ENCODE results near the gene FBXW9. TPM values are rescaled to one million over a fixed set of nuclear protein-coding genes. Genes with fewer than 3 reads are reported as not detected.

The FBXW9 gene
- total RNA-seq, 2 experiments from 2014 or later, result 11.0 to 11.5 TPM

DNA sequence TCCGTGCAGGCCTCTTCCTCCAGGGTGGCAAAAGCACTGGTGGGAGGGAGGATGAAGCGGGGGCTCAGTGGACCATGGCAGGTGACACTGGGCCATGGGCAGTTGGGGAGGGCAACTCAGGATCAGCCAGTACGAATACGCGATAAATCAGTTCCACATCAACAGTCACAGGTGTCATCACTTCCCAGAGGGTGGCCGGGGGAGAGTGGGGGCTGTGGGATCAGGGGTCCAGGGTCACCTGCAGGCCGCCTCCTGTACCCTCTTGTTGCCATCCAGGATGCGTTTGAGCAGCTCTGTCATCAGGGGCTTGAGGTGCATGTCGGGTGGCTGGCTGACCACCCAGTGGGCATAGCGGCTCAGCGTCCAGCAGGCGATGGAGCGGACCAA is 9.9 kb upstream of the FBXW9 start:
- no peaks in the 10 kb centered on the region for H4K20me1 ChIP-seq (ENCODE audit: insufficient read depth, low read length)
- H3K4me3 ChIP-seq (ENCODE audit: low read depth, low read length, poor library complexity, severe bottlenecking), result no peak overlapping the region
- DNase-seq (ENCODE audit: low spot score), result no peak
- no peaks in the 10 kb centered on the region for H3K9me2 ChIP-seq (ENCODE audit: insufficient read depth, low read length)
- POLR2A ChIA-PET, result no interaction called here
- no TSS peak for BruUV-seq (replicated peaks)
- H3K9me3 ChIP-seq (ENCODE audit: low read length), result no peaks in the 10 kb centered on the region
- intact Hi-C loops (cut with micrococcal nuclease; ENCODE audit: unreplicated experiment), result no loop called here
- CTCF ChIA-PET (ENCODE audit: unreplicated experiment), result no interaction called here
- H3K4me2 ChIP-seq (ENCODE audit: low read length), result no peak overlapping the region
- TF ChIP-seq, protein P1, sequence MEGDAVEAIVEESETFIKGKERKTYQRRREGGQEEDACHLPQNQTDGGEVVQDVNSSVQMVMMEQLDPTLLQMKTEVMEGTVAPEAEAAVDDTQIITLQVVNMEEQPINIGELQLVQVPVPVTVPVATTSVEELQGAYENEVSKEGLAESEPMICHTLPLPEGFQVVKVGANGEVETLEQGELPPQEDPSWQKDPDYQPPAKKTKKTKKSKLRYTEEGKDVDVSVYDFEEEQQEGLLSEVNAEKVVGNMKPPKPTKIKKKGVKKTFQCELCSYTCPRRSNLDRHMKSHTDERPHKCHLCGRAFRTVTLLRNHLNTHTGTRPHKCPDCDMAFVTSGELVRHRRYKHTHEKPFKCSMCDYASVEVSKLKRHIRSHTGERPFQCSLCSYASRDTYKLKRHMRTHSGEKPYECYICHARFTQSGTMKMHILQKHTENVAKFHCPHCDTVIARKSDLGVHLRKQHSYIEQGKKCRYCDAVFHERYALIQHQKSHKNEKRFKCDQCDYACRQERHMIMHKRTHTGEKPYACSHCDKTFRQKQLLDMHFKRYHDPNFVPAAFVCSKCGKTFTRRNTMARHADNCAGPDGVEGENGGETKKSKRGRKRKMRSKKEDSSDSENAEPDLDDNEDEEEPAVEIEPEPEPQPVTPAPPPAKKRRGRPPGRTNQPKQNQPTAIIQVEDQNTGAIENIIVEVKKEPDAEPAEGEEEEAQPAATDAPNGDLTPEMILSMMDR (conservative IDR thresholded peaks at IDR 0.05; ENCODE audit: low read length), result no peak
- no peak for TF ChIP-seq EZH2phosphoT487 (IDR thresholded peaks at IDR 0.05; ENCODE audit: borderline replicate concordance, low read depth, low read length)
- H3K4me1 ChIP-seq (ENCODE audit: insufficient read depth, low read length, poor library complexity, severe bottlenecking), result no peaks in the 10 kb centered on the region
- H2AFZ ChIP-seq (ENCODE audit: low read length), result no peak overlapping the region
- H3K36me3 ChIP-seq (ENCODE audit: insufficient read depth, low read length), result peaks cover 99% of the 10 kb centered on the region
- no peaks in the 10 kb centered on the region for H3K79me2 ChIP-seq (ENCODE audit: insufficient read depth, low read depth, low read length)
- no peak overlapping the region for H3K27ac ChIP-seq (ENCODE audit: low read depth, low read length, poor library complexity, severe bottlenecking)

DNA sequence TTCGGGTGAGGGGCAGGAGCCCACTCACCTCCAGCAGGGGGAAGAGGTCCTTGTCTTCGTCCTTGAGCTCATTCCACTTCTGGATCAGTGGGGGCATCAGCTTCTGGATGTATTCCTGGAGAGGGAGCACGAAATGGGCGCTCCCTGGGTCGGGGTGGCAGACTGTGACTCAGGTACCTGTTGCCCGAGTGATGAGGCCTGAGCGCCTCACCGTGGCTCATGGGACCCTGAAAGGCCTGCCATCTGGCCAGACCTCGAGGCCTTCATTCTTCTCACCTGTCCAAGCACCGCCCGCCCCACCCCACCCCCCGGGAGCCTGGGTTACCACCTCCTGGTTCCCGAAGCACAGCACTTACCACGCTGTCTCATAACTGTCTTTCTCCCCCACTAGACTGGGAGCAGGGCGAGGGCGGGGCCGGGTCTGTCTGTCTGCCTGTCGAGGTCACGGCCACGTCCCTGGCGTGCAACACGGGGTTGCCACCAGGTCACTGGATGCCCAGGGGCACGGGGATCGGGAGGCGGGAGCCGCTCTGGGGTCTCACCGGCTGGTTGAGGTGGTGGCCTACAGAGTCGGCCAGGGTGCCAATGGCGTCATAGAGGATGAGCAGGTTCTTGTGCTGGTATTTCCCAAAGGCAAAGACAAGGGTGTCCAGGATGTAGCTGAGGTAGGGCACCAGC is 9.4 kb upstream of the FBXW9 start:
- no peak for DNase-seq (ENCODE audit: low spot score)
- intact Hi-C loops (cut with micrococcal nuclease; ENCODE audit: unreplicated experiment), result no loop called here
- Histone ChIP-seq H3K9me2 (ENCODE audit: insufficient read depth, low read length) (no peaks in the 10 kb centered on the region), H3K4me3 (ENCODE audit: low read depth, low read length, poor library complexity, severe bottlenecking) (no peak overlapping the region), H2AFZ (ENCODE audit: low read length) (no peak overlapping the region), H3K4me2 (ENCODE audit: low read length) (no peak overlapping the region), H3K4me1 (ENCODE audit: insufficient read depth, low read length, poor library complexity, severe bottlenecking) (no peaks in the 10 kb centered on the region), H3K9me3 (ENCODE audit: low read length) (no peaks in the 10 kb centered on the region), H4K20me1 (ENCODE audit: insufficient read depth, low read length) (no peaks in the 10 kb centered on the region), H3K79me2 (ENCODE audit: insufficient read depth, low read depth, low read length) (no peaks in the 10 kb centered on the region), H3K36me3 (ENCODE audit: insufficient read depth, low read length) (peaks cover 99% of the 10 kb centered on the region), H3K27ac (ENCODE audit: low read depth, low read length, poor library complexity, severe bottlenecking) (no peak overlapping the region)
- no TSS peak for BruUV-seq (replicated peaks)
- ChIA-PET POLR2A (no interaction called here), CTCF (ENCODE audit: unreplicated experiment) (no interaction called here)
- no peak for TF ChIP-seq EZH2phosphoT487 (IDR thresholded peaks at IDR 0.05; ENCODE audit: borderline replicate concordance, low read depth, low read length)
- TF ChIP-seq, protein P1 (conservative IDR thresholded peaks at IDR 0.05; ENCODE audit: low read length), result no peak

DNA sequence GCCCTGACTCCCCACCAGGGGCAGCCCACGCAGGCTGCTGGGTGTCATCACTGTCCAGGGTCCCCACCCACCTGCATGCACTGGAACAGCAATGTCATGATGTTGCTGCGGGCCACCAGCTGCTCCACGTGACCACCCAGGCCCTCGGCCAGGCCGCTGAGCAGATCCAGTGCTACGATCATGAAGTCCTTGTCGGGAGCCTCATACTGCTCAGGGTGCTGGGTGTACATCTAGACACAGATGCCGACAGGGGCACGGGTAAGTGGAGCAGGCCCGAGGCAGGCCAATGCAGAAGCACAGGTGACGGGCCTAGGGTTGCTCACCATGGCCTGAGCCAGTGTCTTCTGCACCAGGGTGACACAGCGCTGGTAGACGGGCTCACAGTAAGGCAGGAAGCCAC is 8.7 kb upstream of the FBXW9 start:
- H3K9me3 ChIP-seq (ENCODE audit: low read length), result no peaks in the 10 kb centered on the region
- no peak overlapping the region for H2AFZ ChIP-seq (ENCODE audit: low read length)
- ChIA-PET CTCF (ENCODE audit: unreplicated experiment) (no interaction called here), POLR2A (no interaction called here)
- H3K36me3 ChIP-seq (ENCODE audit: insufficient read depth, low read length), result peaks cover 98% of the 10 kb centered on the region
- no TSS peak for BruUV-seq (replicated peaks)
- TF ChIP-seq EZH2phosphoT487 (IDR thresholded peaks at IDR 0.05; ENCODE audit: borderline replicate concordance, low read depth, low read length), result no peak
- TF ChIP-seq, protein P1 (conservative IDR thresholded peaks at IDR 0.05; ENCODE audit: low read length), result no peak
- intact Hi-C loops (cut with micrococcal nuclease; ENCODE audit: unreplicated experiment), result no loop called here
- no peaks in the 10 kb centered on the region for H3K79me2 ChIP-seq (ENCODE audit: insufficient read depth, low read depth, low read length)
- H4K20me1 ChIP-seq (ENCODE audit: insufficient read depth, low read length), result no peaks in the 10 kb centered on the region
- H3K4me2 ChIP-seq (ENCODE audit: low read length), result no peak overlapping the region
- H3K9me2 ChIP-seq (ENCODE audit: insufficient read depth, low read length), result no peaks in the 10 kb centered on the region
- DNase-seq (ENCODE audit: low spot score), result no peak
- H3K4me1 ChIP-seq (ENCODE audit: insufficient read depth, low read length, poor library complexity, severe bottlenecking), result no peaks in the 10 kb centered on the region
- no peak overlapping the region for H3K4me3 ChIP-seq (ENCODE audit: low read depth, low read length, poor library complexity, severe bottlenecking)
- no peak overlapping the region for H3K27ac ChIP-seq (ENCODE audit: low read depth, low read length, poor library complexity, severe bottlenecking)

Measured in OCI-LY7 (cell line).